Measurements from ENCODE around the gene CEP85. TPM values are rescaled to one million over a fixed set of nuclear protein-coding genes. Genes with fewer than 3 reads are reported as not detected.
A peak's percentile ranks its signal among the peaks of the same experiment; 100 is the strongest.

Gene CEP85
- total RNA-seq, 4 donors from 2014 or later = 28.5 to 61.6 (median 41.3) TPM

- ATAC-seq (no peak), DNase-seq (no peak)
- H3K36me3 ChIP-seq = peaks cover 0 to 39% of the 10 kb centered on the region in 2 donors
- H3K27me3 ChIP-seq = no peaks in the 10 kb centered on the region
- peaks cover 10 to 34% of the 10 kb centered on the region in 2 donors for H3K4me1 ChIP-seq
- TF ChIP-seq CTCF (IDR thresholded peaks at IDR 0.05 in 4 of 5, conservative IDR thresholded peaks at IDR 0.05 in 1 of 5) = no peak
- no peak for TF ChIP-seq POLR2A (IDR thresholded peaks at IDR 0.05)
- H3K9me3 ChIP-seq = no peaks in the 10 kb centered on the region
- in situ Hi-C loops (cut with MboI; ENCODE audit: low sequenced_read_pairs in 4 of 4) (no loop called here), intact Hi-C loops (cut with DNase I; ENCODE audit: low total_unique reads) (no loop called here)
- H3K27ac ChIP-seq = peak overlapping the region; percentile 56 to 79 (median 68)
- no peak overlapping the region for H3K4me3 ChIP-seq
Observed at GRCh38 chr1:26269198-26269550, 35.2 kb downstream of the CEP85 start.

DNA sequence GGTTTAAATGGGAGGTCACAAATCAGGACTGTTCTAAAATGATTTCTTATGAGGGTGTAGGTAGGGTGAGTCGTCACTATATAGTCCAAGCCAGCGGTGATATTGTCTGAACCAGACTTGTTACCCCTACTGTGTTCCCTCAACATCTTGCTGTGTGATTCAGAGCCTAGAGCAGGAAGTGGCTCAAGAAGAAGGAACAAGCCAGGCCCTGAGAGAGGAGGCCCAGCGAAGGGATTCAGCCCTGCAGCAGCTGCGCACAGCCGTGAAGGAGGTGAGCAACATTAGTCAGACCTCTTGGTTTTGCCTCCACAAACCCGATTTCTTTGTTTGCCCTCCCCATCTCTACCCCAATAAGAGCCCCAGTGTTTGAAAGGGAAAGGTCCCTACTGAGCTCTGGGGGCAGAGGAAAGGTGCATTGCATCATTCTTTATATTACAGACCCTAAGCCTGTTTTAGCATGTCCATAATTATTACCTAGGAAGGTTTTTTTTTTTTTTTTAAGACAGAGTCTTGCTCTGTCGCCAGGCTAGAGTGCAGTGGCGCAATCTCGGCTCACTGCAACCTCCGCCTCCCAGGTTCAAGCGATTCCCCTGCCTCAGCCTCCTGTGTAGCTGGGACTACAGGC is 40.9 kb downstream of the CEP85 start:
- DNase-seq (no peak), ATAC-seq (no peak)
- H3K27ac ChIP-seq = peak overlapping the region; percentile 89 to 98 (median 93)
- peaks cover 0 to 38% of the 10 kb centered on the region in 2 donors for H3K36me3 ChIP-seq
- H3K4me3 ChIP-seq = no peak overlapping the region
- intact Hi-C loops (cut with DNase I; ENCODE audit: low total_unique reads) (loop anchor here (1.0 to 5.0 kb wide), 4 partner anchors 16 to 93 kb away; partner anchors contain the start of gene CEP85), in situ Hi-C loops (cut with MboI; ENCODE audit: low sequenced_read_pairs in 4 of 4) (loop anchor here in 2 of 4 donors (5.0 kb wide), 1 partner anchor 47 kb away; no protein-coding TSS in a partner anchor)
- H3K27me3 ChIP-seq = no peaks in the 10 kb centered on the region
- H3K4me1 ChIP-seq = peaks cover 56 to 66% of the 10 kb centered on the region in 2 donors
- TF ChIP-seq CTCF (IDR thresholded peaks at IDR 0.05 in 4 of 5, conservative IDR thresholded peaks at IDR 0.05 in 1 of 5) (no peak), POLR2A (IDR thresholded peaks at IDR 0.05) (no peak)
- no peaks in the 10 kb centered on the region for H3K9me3 ChIP-seq

DNA sequence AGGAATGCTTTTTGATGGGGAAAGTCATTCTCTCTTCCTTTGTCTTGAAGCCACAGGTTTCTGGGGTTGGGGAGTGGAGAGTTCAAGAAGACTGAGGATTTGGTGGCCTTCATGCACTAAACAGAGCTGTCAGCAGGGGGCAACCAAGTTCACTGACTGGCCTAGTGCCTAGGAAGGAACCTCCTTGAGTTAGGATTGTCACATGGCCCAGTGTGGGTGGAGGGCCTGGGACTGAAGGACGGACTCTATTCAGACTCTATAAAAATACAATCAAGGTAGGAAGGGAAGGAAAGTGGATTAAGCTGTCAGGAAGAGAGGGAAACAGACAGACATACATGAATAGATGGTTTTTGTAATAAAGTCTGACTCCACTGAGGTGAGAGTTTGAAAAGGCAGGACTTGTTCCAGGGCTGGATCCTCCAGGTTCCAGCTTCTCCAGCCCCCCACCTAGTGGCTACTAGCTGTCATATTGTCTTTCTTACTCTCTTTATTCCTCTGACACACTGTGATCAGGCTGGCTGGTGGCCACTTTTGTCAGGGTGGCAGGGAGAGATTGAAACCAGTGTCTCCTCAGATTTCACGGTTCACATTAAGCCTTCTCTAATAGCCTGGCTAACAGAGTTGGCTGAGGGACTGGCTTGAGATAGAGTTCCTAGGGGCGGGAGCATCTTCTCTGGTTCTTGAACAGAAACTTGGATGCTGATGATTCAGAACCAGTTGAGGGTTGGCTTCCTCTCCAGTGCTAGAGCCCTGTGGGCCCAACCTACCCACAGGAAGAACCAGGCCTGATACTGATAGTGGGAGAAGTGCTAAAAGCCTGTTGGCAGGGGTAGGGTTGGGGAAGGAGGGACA is 41.8 kb downstream of the CEP85 start:
- H3K9me3 ChIP-seq = no peaks in the 10 kb centered on the region
- H3K4me3 ChIP-seq = no peak overlapping the region
- in situ Hi-C loops (cut with MboI; ENCODE audit: low sequenced_read_pairs in 4 of 4) (loop anchor here in 2 of 4 donors (5.0 kb wide), 1 partner anchor 46 kb away; no protein-coding TSS in a partner anchor), intact Hi-C loops (cut with DNase I; ENCODE audit: low total_unique reads) (loop anchor here (1.0 to 5.0 kb wide), 4 partner anchors 17 to 94 kb away; partner anchors contain the start of gene CEP85)
- ATAC-seq (peak; percentile 72), DNase-seq (peak; percentile 82 to 91)
- H3K4me1 ChIP-seq = peaks cover 49 to 60% of the 10 kb centered on the region in 2 donors
- H3K36me3 ChIP-seq = peaks cover 0 to 33% of the 10 kb centered on the region in 2 donors
- H3K27ac ChIP-seq = peak overlapping the region; percentile 89 to 98 (median 93)
- TF ChIP-seq CTCF (IDR thresholded peaks at IDR 0.05 in 4 of 5, conservative IDR thresholded peaks at IDR 0.05 in 1 of 5) = peak; percentile 60 to 90 (median 82)
- peak in 1 of 2 donors; percentile 19 for TF ChIP-seq POLR2A (IDR thresholded peaks at IDR 0.05)
- H3K27me3 ChIP-seq = no peaks in the 10 kb centered on the region

DNA sequence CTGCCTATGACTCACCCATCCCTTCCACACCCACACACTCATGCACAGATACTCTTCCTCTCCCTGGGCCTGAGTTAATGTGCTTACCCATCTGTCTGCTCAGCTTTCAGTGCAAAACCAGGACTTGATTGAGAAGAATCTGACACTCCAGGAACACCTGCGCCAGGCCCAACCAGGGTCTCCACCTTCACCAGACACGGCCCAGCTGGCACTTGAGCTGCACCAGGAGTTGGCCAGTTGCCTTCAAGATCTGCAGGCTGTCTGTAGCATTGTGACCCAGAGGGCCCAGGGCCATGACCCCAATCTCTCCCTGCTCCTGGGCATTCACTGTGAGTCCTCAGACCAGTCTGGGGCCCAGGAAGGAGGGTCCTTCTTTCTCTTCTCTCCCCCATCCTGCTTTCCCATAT is 42.4 kb downstream of the CEP85 start:
- peaks cover 0 to 33% of the 10 kb centered on the region in 2 donors for H3K36me3 ChIP-seq
- no peak for ATAC-seq

More for the DNA sequence above, 42.4 kb downstream of the CEP85 start:
- H3K4me1 ChIP-seq = peaks cover 49 to 64% of the 10 kb centered on the region in 2 donors
- H3K9me3 ChIP-seq = no peaks in the 10 kb centered on the region
- H3K4me3 ChIP-seq = no peak overlapping the region
- DNase-seq = no peak
- H3K27me3 ChIP-seq = no peaks in the 10 kb centered on the region
- peak overlapping the region; percentile 89 to 98 (median 93) for H3K27ac ChIP-seq
- in situ Hi-C loops (cut with MboI; ENCODE audit: low sequenced_read_pairs in 4 of 4) (loop anchor here in 2 of 4 donors (5.0 kb wide), 1 partner anchor 46 kb away; no protein-coding TSS in a partner anchor), intact Hi-C loops (cut with DNase I; ENCODE audit: low total_unique reads) (loop anchor here (5.0 kb wide), 1 partner anchor 94 kb away; no protein-coding TSS in a partner anchor)
- TF ChIP-seq CTCF (IDR thresholded peaks at IDR 0.05 in 4 of 5, conservative IDR thresholded peaks at IDR 0.05 in 1 of 5) (no peak), POLR2A (IDR thresholded peaks at IDR 0.05) (no peak)
